ENCODE measurements around the gene FLVCR1. TPM values are rescaled to one million over a fixed set of nuclear protein-coding genes. Genes with fewer than 3 reads are reported as not detected.

The FLVCR1 gene
- total RNA-seq, 2 experiments from 2014 or later, result 11.9 to 12.2 TPM

GRCh38 chr1:212884592-212884991, 26.5 kb downstream of the FLVCR1 start:
- Mint-ChIP-seq H3K27ac (no peak overlapping the region), H3K4me3 (no peak overlapping the region), H3K9me3 (no peaks in the 10 kb centered on the region), H3K36me3 (ENCODE audit: low read depth) (peaks cover 24% of the 10 kb centered on the region), H3K27me3 (no peaks in the 10 kb centered on the region), H3K4me1 (ENCODE audit: low read depth) (no peaks in the 10 kb centered on the region)
- no peak for TF ChIP-seq CTCF (IDR thresholded peaks at IDR 0.05)
- no peak for ATAC-seq
- intact Hi-C loops (cut with micrococcal nuclease), result no loop called here
- POLR2A ChIA-PET, result interaction anchor here (1.0 kb wide), 1 partner anchor 103 kb away, joined by 3 read pairs; no protein-coding TSS in a partner anchor
- CTCF ChIA-PET, result no interaction called here
- no peak for DNase-seq

DNA sequence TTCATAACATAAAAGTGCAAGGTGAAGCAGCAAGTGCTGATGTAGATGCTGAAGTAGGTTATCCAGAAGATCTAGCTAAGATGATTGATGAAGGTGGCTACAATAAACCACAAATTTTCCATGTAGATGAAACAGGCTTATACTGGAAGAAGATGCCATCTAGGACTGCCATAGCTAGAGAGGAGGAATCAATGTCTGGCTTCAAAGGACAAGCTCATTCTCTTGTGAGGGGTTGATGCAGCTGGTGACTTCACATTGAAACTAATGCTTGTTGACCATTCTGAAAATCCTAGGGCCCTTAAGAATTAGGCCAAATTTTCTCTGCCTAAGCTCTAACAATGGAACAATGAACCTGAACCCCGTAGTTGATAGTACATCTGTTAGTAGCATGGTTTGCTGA, 34.0 kb downstream of the FLVCR1 start:
- H3K27ac Mint-ChIP-seq, result no peak overlapping the region
- ChIA-PET CTCF (interaction anchor here (1.0 kb wide), 1 partner anchor 103 kb away, joined by 3 read pairs; no protein-coding TSS in a partner anchor), POLR2A (no interaction called here)
- no peaks in the 10 kb centered on the region for H3K9me3 Mint-ChIP-seq
- no peak for ATAC-seq
- no peaks in the 10 kb centered on the region for H3K4me1 Mint-ChIP-seq (ENCODE audit: low read depth)
- no peak overlapping the region for H3K4me3 Mint-ChIP-seq
- intact Hi-C loops (cut with micrococcal nuclease), result no loop called here
- DNase-seq, result no peak
- no peaks in the 10 kb centered on the region for H3K27me3 Mint-ChIP-seq
- peaks cover 66% of the 10 kb centered on the region for H3K36me3 Mint-ChIP-seq (ENCODE audit: low read depth)
- TF ChIP-seq CTCF (IDR thresholded peaks at IDR 0.05), result no peak

GRCh38 chr1:212899845-212900244, 41.8 kb downstream of the FLVCR1 start:
- H3K4me3 Mint-ChIP-seq, result no peak overlapping the region
- H3K9me3 Mint-ChIP-seq, result peaks cover 10% of the 10 kb centered on the region
- no peaks in the 10 kb centered on the region for H3K4me1 Mint-ChIP-seq (ENCODE audit: low read depth)
- no peak for DNase-seq
- no peak overlapping the region for H3K27ac Mint-ChIP-seq
- no peaks in the 10 kb centered on the region for H3K27me3 Mint-ChIP-seq
- H3K36me3 Mint-ChIP-seq (ENCODE audit: low read depth), result peaks cover 46% of the 10 kb centered on the region
- intact Hi-C loops (cut with micrococcal nuclease), result no loop called here
- ChIA-PET CTCF (no interaction called here), POLR2A (no interaction called here)
- no peak for TF ChIP-seq CTCF (IDR thresholded peaks at IDR 0.05)
- ATAC-seq, result no peak

DNA sequence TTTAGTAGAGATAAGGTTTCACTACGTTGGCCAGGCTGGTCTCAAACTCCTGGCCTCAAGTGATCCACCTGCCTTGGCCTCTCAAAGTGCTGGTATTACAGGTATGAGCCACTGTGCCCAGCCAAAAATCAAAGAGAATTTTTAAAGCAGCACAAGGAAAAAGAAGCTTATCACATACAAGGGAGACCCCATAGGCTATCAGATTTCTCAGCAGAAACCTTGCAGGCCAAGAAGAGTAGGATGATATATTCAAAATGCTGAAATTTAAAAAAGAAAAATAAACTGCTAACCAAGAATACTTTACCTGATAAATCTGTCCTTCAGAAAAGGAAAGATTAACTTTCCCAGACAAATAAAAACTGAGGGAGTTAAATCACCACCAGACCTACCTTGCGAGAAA, 43.2 kb downstream of the FLVCR1 start:
- Mint-ChIP-seq H3K4me3 (no peak overlapping the region), H3K9me3 (peaks cover 12% of the 10 kb centered on the region), H3K27me3 (no peaks in the 10 kb centered on the region), H3K27ac (no peak overlapping the region), H3K36me3 (ENCODE audit: low read depth) (peaks cover 35% of the 10 kb centered on the region), H3K4me1 (ENCODE audit: low read depth) (no peaks in the 10 kb centered on the region)
- ATAC-seq (no peak), DNase-seq (no peak)
- ChIA-PET CTCF (interaction anchor here (1.0 to 1.6 kb wide), 2 partner anchors 8 to 43 kb away, joined by 3 to 5 read pairs; partner anchors contain the start of gene FLVCR1), POLR2A (no interaction called here)
- TF ChIP-seq CTCF (IDR thresholded peaks at IDR 0.05), result no peak
- intact Hi-C loops (cut with micrococcal nuclease), result no loop called here

GRCh38 chr1:212902054-212902453, 44.0 kb downstream of the FLVCR1 start:
- no peak for ATAC-seq
- CTCF ChIA-PET, result interaction anchor here (1.0 kb wide), 1 partner anchor 9 kb away, joined by 3 read pairs; no protein-coding TSS in a partner anchor
- no peak for DNase-seq
- TF ChIP-seq CTCF (IDR thresholded peaks at IDR 0.05), result no peak
- peaks cover 33% of the 10 kb centered on the region for H3K36me3 Mint-ChIP-seq (ENCODE audit: low read depth)
- no peak overlapping the region for H3K4me3 Mint-ChIP-seq
- POLR2A ChIA-PET, result no interaction called here
- H3K27me3 Mint-ChIP-seq, result no peaks in the 10 kb centered on the region
- intact Hi-C loops (cut with micrococcal nuclease), result no loop called here
- H3K4me1 Mint-ChIP-seq (ENCODE audit: low read depth), result no peaks in the 10 kb centered on the region
- no peak overlapping the region for H3K27ac Mint-ChIP-seq
- H3K9me3 Mint-ChIP-seq, result peaks cover 12% of the 10 kb centered on the region
